A673 (cell line): ENCODE measurements around the gene HEXD. TPM values are rescaled to one million over a fixed set of nuclear protein-coding genes. Genes with fewer than 3 reads are reported as not detected.

Experiments used
- BruUV-seq: library from RNA; stranded (reverse); fragments of 400-500 nt; replicated peaks from 2 replicates; lab custom pipeline; 2021; lab: Mats Ljungman, UMichigan
- CTCF ChIA-PET: fragments of 300-600 bp; sonication (Branson Sonifier 250); formaldehyde crosslinking; loops from one replicate; lab custom pipeline; 2022; ENCODE audit warnings: antibody characterized with exemption; lab: Charles Lee
- POLR2A ChIA-PET: fragments of 300-600 bp; sonication (Branson Sonifier 250); formaldehyde crosslinking; loops from one replicate; lab custom pipeline; 2022; ENCODE audit warnings: antibody characterized with exemption; ENCODE audit not compliant: low non-redundant PET; lab: Charles Lee
- DNase-seq: peaks from one replicate; pipeline ENCODE4 v3.0.0-alpha.2; 2015; ENCODE audit warnings: low spot score
- H3K27ac ChIP-seq: fragments of 200-600 bp; sonication (generic); 2 replicates; pipeline ENCODE4 v1.5.1; 2016; ENCODE audit warnings: mixed run types, low read depth, mild to moderate bottlenecking, mixed read lengths, antibody characterized with exemption, low read length; ENCODE audit not compliant: poor library complexity, severe bottlenecking
- H3K27me3 ChIP-seq: fragments of 200-600 bp; sonication (generic); replicated peaks from 2 replicates; pipeline ENCODE4 v1.6.1; 2017; ENCODE audit warnings: mixed run types, low read depth, mild to moderate bottlenecking, mixed read lengths, antibody characterized with exemption, low read length; ENCODE audit not compliant: insufficient read depth, poor library complexity
- H3K36me3 ChIP-seq: fragments of 200-600 bp; sonication (generic); 2 replicates; pipeline ENCODE4 v1.6.1; 2016; ENCODE audit warnings: mixed run types, mild to moderate bottlenecking, mixed read lengths, antibody characterized with exemption, low read length; ENCODE audit not compliant: insufficient read depth, poor library complexity, severe bottlenecking
- H3K4me1 ChIP-seq: fragments of 200-600 bp; sonication (generic); 2 replicates; pipeline ENCODE4 v1.6.1; 2017; ENCODE audit warnings: mixed run types, mild to moderate bottlenecking, mixed read lengths, antibody characterized with exemption, low read length; ENCODE audit not compliant: insufficient read depth, poor library complexity, severe bottlenecking
- H3K4me3 ChIP-seq: fragments of 200-600 bp; sonication (generic); 2 replicates; pipeline ENCODE4 v1.5.1; 2016; ENCODE audit warnings: low read depth, mixed run types, mild to moderate bottlenecking, mixed read lengths, low read length; ENCODE audit not compliant: poor library complexity, severe bottlenecking
- H3K9me3 ChIP-seq: fragments of 200-600 bp; sonication (generic); 2 replicates; pipeline ENCODE4 v1.6.1; 2016; ENCODE audit warnings: mixed run types, low read depth, mild to moderate bottlenecking, mixed read lengths, antibody characterized with exemption, low read length; ENCODE audit not compliant: poor library complexity, severe bottlenecking
- EZH2 ChIP-seq: fragments of 200-600 bp; sonication (generic); IDR thresholded peaks from 2 replicates; pipeline ENCODE4 v1.6.1; 2017; ENCODE audit warnings: borderline replicate concordance, low read depth, mild to moderate bottlenecking, mixed read lengths, antibody characterized with exemption, low read length; ENCODE audit not compliant: poor library complexity, severe bottlenecking
- intact Hi-C: fragments of 100-400 bp; cut with micrococcal nuclease; formaldehyde crosslinking; loops from one replicate; pipeline ENCODE4 v1.10.0; 2022; ENCODE audit not compliant: unreplicated experiment
- total RNA-seq: library from RNA; stranded (reverse); gene quantifications from 2 replicates; pipeline ENCODE4 v1.2.3, GENCODE V29; 2021
- TF ChIP-seq, protein P1 (sequence below): fragments of 300-800, 200-600 bp; sonication (generic); conservative IDR thresholded peaks from 2 replicates; pipeline ENCODE4 v1.5.1; 2017; ENCODE audit warnings: low read depth, mild to moderate bottlenecking, antibody characterized with exemption, low read length, moderate library complexity, mixed read lengths

The HEXD gene
- total RNA-seq, 1 experiment from 2014 or later: 20.1 TPM

- Histone ChIP-seq H3K9me3 (no peaks in the 10 kb centered on the region), H3K4me3 (peak overlapping the region; percentile 99), H3K27me3 (no peaks in the 10 kb centered on the region), H3K4me1 (peaks cover 14% of the 10 kb centered on the region), H3K36me3 (peaks cover 6% of the 10 kb centered on the region), H3K27ac (peak overlapping the region; percentile 93)
- CTCF ChIA-PET: no interaction called here
- no peak for DNase-seq
- BruUV-seq: no TSS peak
- TF ChIP-seq EZH2: no peak
- TF ChIP-seq, protein P1, sequence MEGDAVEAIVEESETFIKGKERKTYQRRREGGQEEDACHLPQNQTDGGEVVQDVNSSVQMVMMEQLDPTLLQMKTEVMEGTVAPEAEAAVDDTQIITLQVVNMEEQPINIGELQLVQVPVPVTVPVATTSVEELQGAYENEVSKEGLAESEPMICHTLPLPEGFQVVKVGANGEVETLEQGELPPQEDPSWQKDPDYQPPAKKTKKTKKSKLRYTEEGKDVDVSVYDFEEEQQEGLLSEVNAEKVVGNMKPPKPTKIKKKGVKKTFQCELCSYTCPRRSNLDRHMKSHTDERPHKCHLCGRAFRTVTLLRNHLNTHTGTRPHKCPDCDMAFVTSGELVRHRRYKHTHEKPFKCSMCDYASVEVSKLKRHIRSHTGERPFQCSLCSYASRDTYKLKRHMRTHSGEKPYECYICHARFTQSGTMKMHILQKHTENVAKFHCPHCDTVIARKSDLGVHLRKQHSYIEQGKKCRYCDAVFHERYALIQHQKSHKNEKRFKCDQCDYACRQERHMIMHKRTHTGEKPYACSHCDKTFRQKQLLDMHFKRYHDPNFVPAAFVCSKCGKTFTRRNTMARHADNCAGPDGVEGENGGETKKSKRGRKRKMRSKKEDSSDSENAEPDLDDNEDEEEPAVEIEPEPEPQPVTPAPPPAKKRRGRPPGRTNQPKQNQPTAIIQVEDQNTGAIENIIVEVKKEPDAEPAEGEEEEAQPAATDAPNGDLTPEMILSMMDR: no peak
- intact Hi-C loops: no loop called here
- POLR2A ChIA-PET: no interaction called here
Measured at GRCh38 chr17:82449131-82449882, 31.2 kb downstream of the HEXD start.

DNA sequence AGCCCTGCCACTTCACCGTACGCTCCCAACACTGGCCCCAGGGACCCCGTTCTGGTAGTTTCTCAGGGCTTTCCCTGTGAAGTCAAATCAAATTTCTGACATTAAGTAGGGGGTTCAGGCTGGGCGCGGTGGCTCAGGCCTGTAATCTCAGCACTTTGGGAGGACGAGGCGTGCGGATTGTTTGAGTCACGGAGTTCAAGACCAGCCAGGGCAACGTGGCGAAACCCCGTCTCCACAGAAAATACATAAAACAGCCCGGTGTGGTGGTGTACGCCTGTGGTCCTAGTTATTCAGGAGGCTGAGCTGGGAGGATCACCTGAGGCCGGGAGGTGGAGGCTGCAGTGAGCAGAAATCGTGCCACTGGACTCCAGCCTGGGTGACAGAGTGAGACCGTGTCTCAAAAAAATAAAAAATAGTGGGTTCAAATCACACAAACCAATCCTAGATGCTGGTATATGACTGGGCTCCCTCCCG lies 31.8 kb downstream of the HEXD start:
- Histone ChIP-seq H3K9me3 (no peaks in the 10 kb centered on the region), H3K27ac (peak overlapping the region; percentile 93), H3K4me1 (peaks cover 14% of the 10 kb centered on the region), H3K36me3 (peaks cover 3% of the 10 kb centered on the region), H3K27me3 (no peaks in the 10 kb centered on the region), H3K4me3 (peak overlapping the region; percentile 99)
- no TSS peak for BruUV-seq
- intact Hi-C loops: no loop called here
- DNase-seq: no peak
- ChIA-PET POLR2A (no interaction called here), CTCF (no interaction called here)
- TF ChIP-seq EZH2: no peak
- TF ChIP-seq, protein P1: no peak

DNA sequence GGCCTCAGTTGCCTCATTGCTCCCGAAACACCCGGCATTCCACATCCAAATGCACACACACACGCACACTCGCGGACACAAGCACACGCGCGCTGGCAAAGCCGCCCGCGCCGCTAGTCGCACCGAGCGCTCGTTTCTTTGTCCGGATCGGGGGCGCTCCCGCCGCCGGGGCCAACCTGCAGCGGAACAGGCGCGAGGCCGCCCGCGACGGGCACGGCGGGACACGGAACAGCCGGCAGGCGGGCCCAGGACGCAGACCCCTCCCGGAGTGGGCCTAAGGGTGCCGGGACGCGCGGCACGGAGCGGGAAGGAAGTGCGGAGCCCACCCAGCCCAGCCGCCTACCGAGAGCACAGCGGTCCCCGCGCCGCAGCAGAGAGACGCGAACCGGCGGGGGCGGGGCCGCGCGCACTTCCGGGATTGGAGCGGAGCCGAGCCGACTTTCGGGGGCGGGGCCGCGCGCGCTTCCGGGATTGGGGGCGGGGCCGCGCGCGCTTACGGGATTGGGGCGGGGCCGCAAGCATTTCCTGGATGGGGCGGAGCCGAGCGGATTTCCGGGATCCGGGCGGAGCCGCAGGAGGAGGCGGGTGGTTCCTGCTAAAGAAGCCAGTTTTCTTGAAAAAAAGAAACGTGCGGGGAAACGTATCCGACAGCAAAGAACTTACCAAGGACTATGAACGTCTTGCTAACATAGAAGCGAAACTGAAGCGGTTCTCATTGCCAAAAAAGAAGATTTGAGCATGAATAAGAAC lies 32.4 kb downstream of the HEXD start, which contains the start of gene CYBC1:
Gene CYBC1 (minus strand): TSS at position 396 of the 750 bp plus-strand sequence. CDS start 1,498 bp downstream, outside the sequence.
- peak within 1 kb of the TSS; percentile 99 for H3K4me3 ChIP-seq
- TSS peak; percentile 78 for BruUV-seq
- POLR2A ChIA-PET: interaction anchor here (0.6 kb wide), 1 partner anchor 70 kb away, joined by 3 read pairs; no protein-coding TSS in a partner anchor
- CTCF ChIA-PET: no interaction called here
- peaks cover 14% of the 10 kb centered on the region for H3K4me1 ChIP-seq
- intact Hi-C loops: no loop called here
- peaks cover 3% of the 10 kb centered on the region for H3K36me3 ChIP-seq
- no peak for TF ChIP-seq EZH2
- TF ChIP-seq, protein P1: no peak
- DNase-seq: peak; percentile 95
- no peaks in the 10 kb centered on the region for H3K27me3 ChIP-seq
- H3K27ac ChIP-seq: peak within 1 kb of the TSS; percentile 93
- H3K9me3 ChIP-seq: no peaks in the 10 kb centered on the region
